ENCODE measurements around the gene OTOG.

OTOG gene

GRCh38 chr11:17591293-17591692 lies 44.2 kb downstream of the OTOG start:
- no peak for DNase-seq

DNA sequence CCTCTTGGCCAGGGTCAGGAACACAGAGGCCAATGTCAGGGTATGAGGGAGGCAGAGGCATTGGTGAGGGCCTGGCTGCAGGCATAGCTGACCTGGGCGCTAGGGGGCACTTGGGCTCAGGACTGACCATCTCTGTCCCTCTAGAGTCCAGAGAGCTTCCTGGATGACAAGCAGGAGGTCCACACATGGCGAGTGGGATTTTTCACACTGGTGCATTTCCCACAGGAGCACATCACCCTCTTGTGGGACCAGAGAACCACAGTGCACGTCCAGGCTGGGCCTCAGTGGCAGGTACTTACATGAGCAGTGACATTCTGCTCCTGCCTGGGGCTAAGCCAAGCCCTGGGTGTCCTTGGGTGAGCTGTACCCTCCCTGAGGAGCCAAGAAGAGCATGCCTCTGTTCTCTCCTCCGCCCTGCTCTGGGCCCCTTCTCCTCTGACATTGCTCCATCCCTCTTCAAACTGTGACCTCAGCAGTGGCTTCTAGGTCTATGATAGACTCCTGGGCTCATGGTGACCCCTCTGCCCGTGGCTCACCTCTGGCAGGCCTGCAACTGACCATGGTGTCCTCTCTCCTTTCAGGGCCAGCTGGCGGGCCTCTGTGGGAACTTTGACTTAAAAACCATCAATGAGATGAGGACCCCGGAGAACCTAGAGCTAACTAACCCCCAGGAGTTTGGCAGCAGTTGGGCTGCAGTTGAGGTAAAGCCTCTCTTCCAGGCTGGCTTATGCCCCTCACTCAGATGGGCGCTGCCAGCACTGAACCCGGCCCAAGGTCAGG lies 46.6 kb downstream of the OTOG start:
- no peak for DNase-seq

DNA sequence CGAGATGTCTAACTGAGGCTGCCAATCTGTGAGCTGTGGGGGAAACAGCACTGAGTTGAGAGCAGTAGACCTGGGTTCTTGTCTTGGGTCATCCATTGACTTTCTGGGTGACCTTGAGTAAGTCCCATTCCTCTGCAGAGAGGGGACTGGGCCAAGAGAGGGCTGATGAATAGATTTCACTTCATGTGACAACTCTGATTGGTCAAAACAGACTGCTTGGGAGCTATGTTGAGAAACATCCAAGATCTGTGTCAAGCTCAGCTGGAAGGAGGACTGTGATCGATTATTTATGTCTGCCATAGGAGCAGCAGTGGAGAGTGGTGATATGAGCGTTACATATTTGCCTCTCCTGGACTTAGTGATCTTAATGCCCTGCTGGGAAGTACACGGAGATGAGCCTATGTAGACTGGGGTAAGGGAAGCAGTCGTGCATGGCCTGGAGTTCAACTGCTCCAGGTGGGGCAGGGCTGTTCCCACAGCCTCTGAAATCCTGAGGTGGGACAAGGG lies 47.7 kb downstream of the OTOG start:
- DNase-seq: no peak

GRCh38 chr11:17595526-17596309 lies 48.7 kb downstream of the OTOG start:
- no peak for DNase-seq

DNA sequence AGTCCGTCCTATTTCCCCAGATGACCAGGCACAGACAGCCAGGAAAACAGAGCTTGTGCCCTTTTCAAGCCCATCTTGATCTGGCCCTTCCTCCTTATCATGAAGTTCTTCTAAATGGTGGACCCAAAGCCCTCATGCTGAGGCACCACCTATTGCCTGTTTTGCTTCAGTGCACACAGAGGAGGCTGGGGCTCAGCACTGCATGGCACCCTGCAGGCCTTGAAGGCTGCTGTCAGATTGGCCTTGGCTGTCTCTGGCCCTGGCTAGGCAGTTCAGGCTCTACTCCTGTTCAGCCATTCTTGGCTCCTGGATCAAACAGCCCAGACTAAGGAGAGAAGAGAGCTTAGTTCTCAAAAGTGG lies 49.2 kb downstream of the OTOG start:
- DNase-seq: no peak

DNA sequence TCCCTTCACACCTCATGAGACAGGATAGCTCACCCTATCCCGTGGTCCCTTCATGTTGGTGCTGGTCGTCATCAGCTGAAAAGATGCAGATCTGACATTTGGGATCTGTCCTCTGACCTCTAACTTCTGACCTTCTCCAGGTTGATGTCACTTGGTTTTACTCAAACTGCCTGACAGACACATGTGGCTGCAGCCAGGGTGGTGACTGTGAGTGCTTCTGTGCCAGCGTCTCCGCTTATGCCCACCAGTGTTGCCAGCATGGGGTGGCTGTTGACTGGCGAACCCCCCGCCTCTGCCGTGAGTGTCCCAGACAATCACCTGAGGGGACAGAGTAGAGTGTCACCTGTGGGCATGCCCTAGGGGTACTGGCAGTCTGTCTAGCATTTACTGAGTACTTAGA lies 49.7 kb downstream of the OTOG start:
- DNase-seq: no peak

DNA sequence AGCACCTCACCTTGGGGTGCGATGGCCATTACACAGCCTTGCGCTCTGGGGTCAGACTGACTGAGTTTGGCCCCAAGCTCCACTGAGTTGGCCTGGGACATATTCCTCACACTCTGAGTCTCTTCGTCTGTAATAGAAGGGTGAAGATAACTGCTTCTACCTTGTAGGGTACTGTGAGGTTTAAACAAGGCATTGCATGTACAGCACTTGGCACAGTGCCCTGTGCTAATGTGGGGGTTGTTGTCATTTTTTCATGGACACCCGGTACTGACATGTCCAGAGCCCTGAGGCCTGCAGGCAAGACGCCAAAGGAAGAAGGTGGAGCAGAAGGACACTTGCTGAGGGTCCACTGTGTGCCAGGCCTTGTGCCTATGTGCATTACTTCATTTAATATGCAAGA lies 50.7 kb downstream of the OTOG start:
- DNase-seq: no peak

GRCh38 chr11:17598700-17599459 lies 51.8 kb downstream of the OTOG start:
- peak; percentile 10 to 44 (median 24) for DNase-seq

DNA sequence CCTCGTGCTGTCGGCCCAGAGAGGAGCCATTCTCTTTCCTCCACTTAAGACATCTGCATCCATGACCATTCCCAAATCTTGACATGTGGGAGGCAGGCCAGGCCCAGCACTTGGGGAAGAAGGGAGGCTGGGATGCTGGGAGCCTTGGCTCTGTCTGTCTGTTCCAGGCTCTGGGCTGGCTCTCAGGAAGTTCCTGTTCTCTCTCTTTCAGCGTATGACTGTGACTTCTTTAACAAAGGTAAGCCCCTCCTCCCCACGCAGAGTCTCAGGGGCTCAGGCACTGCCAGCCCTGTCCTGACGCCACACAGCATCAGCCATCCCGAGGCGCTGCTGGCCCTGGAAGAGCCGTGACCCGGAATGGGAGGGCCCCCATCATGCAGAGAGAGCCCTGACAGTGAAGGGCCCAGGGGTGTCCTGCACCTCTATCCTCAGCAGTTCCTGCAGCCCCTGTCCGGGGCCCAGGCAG lies 52.4 kb downstream of the OTOG start:
- DNase-seq: no peak

DNA sequence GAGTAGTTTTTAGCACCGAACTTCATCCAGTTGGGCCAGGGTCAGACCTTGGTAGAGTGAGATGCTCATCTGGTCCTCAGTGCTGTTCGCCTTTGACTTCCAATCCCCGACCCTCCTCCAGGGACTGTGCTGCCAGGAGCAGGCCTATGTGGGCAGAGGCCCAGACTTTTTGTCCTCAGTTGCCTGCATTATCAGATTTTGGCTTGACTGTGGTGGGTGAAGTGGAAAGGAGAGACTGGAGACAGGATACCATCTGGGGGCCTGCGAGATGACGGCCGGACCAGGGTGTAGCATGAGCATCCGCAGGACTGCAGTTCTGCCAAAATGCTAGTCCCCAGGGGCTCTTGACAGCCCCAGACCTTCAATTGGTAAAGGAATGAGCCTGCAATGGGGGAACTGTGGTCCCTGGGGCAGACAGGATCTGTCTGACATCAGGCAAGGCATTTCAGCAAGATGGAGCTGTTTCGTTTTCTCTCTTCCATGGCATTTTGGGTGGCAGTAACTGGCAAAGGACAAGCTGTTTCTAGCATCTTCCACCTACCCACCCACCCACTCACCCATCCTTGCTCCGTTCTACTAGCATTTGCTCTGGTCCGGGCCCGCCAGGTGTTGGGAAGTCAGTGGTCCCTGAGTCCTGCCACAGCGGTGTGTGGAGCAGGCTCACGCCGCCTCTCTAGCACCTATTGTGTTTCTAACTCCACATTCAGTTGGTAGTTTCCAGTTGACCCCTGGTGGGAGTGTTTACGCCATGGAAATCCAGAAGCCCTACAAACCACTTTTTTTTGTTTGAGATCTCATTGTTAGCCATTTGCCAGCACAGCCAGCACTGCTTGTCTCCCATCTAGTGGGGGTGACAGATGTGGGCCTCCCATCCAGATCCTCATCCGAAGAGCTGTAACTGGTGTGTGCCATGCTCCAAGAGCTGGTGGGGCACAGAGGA lies 53.5 kb downstream of the OTOG start:
- no peak for DNase-seq

GRCh38 chr11:17601256-17601671 lies 54.2 kb downstream of the OTOG start:
- DNase-seq: no peak

DNA sequence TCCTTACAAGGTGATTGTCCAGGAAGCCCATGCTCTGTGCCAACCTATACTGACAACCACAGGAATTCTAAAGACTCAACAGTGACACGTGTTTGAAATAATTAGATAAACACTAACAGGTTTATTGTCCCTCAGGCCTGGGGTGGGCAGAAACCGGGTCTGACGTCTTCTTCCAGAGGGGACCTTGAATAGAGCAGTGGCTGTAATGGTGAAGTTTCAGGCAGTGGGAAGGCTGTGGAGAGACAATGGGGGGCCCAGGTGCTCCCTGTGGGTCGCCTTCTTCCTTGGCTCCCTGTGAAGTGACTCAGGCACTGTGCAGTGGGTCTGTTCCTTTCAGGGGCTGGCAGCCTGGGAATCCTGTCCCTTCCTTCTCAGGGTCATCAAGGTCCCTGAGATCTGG lies 54.6 kb downstream of the OTOG start:
- DNase-seq: no peak

DNA sequence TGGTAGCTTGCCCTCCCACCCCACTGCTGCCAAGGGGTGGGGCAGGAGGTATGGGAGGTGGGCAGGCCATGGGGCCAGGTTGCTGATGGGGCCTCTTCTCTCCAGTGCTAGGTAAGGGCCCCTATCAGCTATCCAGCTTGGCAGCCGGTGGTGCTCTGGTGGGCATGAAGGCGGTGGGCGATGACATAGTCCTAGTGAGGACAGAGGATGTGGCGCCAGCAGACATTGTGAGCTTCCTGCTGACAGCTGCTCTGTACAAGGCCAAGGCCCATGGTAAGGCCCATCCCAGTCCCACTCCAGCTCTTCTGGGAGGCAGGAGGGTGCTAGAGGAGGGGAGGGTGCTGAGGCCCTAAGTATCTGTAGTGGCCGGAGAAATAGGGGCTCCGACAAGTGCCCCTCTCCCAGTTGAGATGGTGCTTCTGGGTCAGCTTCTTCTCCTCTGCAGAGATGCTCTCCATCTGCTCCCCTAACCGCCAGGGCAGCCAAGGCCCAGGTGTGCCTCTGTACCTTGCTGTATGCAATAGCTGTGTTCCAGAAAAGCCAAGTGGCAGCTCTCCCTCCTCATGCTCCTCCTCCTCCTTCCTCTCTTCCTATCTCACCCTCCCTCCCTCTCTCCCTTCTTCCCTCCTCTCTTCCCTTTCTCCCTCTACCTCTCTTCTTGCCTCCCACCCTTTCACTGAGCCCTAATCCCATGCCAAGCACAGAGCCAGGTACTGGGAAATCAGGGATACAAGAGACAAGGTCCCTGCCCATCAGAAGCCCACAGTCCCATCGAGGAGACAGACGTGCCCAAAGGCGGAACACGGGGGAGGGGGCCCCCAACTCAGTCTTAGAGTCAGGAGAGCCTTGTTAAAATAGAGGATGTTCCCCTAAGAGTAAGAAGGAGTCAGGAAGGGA lies 55.3 kb downstream of the OTOG start:
- no peak for DNase-seq

- DNase-seq: no peak
Measured at GRCh38 chr11:17603056-17603825, 56.2 kb downstream of the OTOG start.

DNA sequence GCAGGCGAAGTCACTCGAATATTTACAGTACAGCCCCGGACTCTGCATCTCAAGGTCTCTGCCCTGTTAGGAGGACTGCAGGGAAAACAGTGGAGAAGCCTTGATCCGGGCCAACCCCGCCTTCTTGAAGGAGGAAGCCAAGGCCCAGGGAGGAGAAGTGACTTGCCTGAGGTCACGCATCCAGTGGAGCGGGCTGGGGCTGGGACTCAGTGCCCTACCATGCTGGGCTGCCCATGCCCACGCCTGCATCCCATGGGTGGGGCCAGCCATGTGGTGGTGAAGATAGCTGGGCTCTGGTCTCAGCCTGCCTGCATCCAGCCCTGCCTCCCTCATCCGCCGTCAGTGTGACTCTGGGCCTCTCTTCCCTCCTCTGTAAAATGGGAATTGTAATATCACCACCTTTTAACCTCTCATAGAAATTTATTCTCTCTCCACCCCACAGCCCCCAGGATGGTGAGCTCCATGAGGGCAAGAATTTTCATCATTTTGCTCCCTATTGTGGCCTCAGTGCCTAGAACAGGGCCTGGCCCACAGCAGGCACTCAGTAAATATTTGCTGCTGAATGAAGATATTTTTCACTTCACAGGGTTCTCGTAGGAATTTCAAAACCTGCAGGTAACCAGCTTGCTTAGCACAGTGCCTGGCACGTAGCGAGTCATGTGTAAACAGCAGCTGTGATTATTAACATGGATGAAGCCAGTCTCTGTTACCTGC lies 57.3 kb downstream of the OTOG start:
- no peak for DNase-seq

DNA sequence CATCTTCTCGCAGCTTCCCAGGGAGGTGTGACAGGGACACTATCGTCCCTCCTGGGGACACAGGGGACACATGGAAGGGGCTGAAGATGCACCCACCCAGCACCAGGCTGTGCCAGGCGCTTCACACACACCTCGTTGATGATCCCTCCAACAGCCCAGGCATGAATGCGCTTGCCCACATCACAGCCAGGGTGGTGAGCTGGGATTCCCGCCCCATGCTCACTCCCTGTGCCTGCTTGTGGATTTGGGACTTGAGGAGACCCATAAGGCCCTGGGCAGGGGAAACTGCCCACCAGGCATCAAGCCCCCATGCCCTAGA lies 57.8 kb downstream of the OTOG start:
- DNase-seq: no peak

GRCh38 chr11:17605651-17606122 lies 58.6 kb downstream of the OTOG start:
- DNase-seq: no peak

- DNase-seq: no peak
Measured at GRCh38 chr11:17606233-17607082, 59.4 kb downstream of the OTOG start.

- no peak for DNase-seq
Measured at GRCh38 chr11:17607083-17607429, 60.0 kb downstream of the OTOG start.
